ENCODE results near the gene ITGB3BP.
A peak's percentile ranks its signal among the peaks of the same experiment; 100 is the strongest.
"Not testable (repeated sequence)": the region's sequence is repeated elsewhere in the genome, so short reads cannot be mapped to it uniquely, and the experiment has no call there.

ITGB3BP gene

GRCh38 chr1:63522891-63523728 lies at the start of gene ITGB3BP, which contains the start of gene EFCAB7:
ITGB3BP (minus strand) TSS chr1:63523225; CDS start chr1:63523133, 92 bp downstream.
EFCAB7 (plus strand) TSS chr1:63523525; CDS start chr1:63525573, 2,048 bp downstream.
- DNase-seq (ENCODE audit: low spot score), result peak; percentile 88

GRCh38 chr1:63572686-63573085 lies 49.7 kb upstream of the ITGB3BP start:
- DNase-seq (ENCODE audit: low spot score), result not testable (repeated sequence)

GRCh38 chr1:63569640-63570316 lies 46.8 kb upstream of the ITGB3BP start:
- no peak for DNase-seq (ENCODE audit: low spot score)

GRCh38 chr1:63569068-63569467 lies 46.0 kb upstream of the ITGB3BP start:
- DNase-seq (ENCODE audit: low spot score), result no peak

GRCh38 chr1:63563745-63564144 lies 40.7 kb upstream of the ITGB3BP start:
- no peak for DNase-seq (ENCODE audit: low spot score)

GRCh38 chr1:63559357-63559756 lies 36.3 kb upstream of the ITGB3BP start:
- no peak for DNase-seq (ENCODE audit: low spot score)

GRCh38 chr1:63557365-63557987 lies 34.5 kb upstream of the ITGB3BP start:
- DNase-seq (ENCODE audit: low spot score), result no peak

GRCh38 chr1:63555480-63555879 lies 32.5 kb upstream of the ITGB3BP start:
- no peak for DNase-seq (ENCODE audit: low spot score)

- no peak for DNase-seq (ENCODE audit: low spot score)
Measured at GRCh38 chr1:63548877-63549276, 25.9 kb upstream of the ITGB3BP start.

GRCh38 chr1:63548303-63548702 lies 25.3 kb upstream of the ITGB3BP start:
- DNase-seq (ENCODE audit: low spot score), result no peak

- no peak for DNase-seq (ENCODE audit: low spot score)
Measured at GRCh38 chr1:63547621-63548294, 24.7 kb upstream of the ITGB3BP start.

- no peak for DNase-seq (ENCODE audit: low spot score)
Measured at GRCh38 chr1:63545780-63546179, 22.8 kb upstream of the ITGB3BP start.

GRCh38 chr1:63537940-63538339 lies 14.9 kb upstream of the ITGB3BP start:
- no peak for DNase-seq (ENCODE audit: low spot score)

- no peak for DNase-seq (ENCODE audit: low spot score)
Measured at GRCh38 chr1:63537006-63537405, 14.0 kb upstream of the ITGB3BP start.

- DNase-seq (ENCODE audit: low spot score), result no peak
Measured at GRCh38 chr1:63534406-63534805, 11.4 kb upstream of the ITGB3BP start.

- DNase-seq (ENCODE audit: low spot score), result no peak
Measured at GRCh38 chr1:63533931-63534330, 10.9 kb upstream of the ITGB3BP start.

- DNase-seq (ENCODE audit: low spot score), result no peak
Measured at GRCh38 chr1:63532727-63533126, 9.7 kb upstream of the ITGB3BP start.

- DNase-seq (ENCODE audit: low spot score), result no peak
Measured at GRCh38 chr1:63524201-63524600, 1.2 kb upstream of the ITGB3BP start.

- DNase-seq (ENCODE audit: low spot score), result no peak
Measured at GRCh38 chr1:63523738-63524137, 713 bp upstream of the ITGB3BP start.

- no peak for DNase-seq (ENCODE audit: low spot score)
Measured at GRCh38 chr1:63516629-63517028, 6.4 kb downstream of the ITGB3BP start.

GRCh38 chr1:63512584-63512983 lies 10.4 kb downstream of the ITGB3BP start:
- no peak for DNase-seq (ENCODE audit: low spot score)

- no peak for DNase-seq (ENCODE audit: low spot score)
Measured at GRCh38 chr1:63509718-63510117, 13.3 kb downstream of the ITGB3BP start.

Measured in putamen (tissue), 1 donor.